NCI-H1092 (cell line): ENCODE results near the gene ZBTB21.
"Not testable (repeated sequence)": the region's sequence is repeated elsewhere in the genome, so short reads cannot be mapped to it uniquely, and the experiment has no call there.

Experiments
- DNase-seq: peaks from one replicate; lab custom pipeline; 2025; lab: John Stamatoyannopoulos, UW

ZBTB21 gene

DNA sequence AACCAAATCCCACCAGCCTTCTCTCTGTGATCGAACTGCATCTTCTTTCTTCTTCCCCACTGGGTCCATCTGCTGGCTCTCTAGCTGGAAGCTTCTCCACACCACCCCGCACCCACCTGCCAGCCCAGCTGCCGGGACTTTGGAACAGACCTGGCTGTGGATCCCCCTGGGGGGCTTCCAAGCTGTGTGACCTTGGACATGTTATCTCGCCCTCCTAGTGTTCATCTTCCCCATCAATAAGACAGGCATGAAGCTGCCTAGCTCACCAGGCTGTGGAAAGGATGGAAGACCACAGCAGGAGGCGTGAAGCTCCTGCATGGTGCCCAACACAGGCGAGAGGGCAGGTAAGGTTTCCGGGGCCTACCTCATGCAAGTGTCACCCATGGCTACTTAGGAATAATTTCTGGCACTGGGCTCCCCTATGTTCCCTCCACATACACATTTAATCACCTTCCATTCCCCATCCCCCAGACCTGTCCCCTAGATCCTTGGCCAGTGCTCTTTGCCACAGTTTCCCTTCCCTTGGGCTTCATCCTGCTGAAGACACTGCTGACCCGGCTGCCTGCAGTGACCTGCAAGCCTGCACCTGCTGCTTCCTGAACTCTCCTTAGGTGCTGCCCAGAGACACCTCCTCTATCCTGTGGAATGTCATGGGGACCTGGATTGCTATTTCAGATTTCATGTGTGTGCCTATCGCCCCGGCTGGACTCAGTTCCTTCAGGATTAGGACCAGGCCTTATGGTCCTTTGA lies 43.1 kb downstream of the ZBTB21 start:
- no peak for DNase-seq

DNA sequence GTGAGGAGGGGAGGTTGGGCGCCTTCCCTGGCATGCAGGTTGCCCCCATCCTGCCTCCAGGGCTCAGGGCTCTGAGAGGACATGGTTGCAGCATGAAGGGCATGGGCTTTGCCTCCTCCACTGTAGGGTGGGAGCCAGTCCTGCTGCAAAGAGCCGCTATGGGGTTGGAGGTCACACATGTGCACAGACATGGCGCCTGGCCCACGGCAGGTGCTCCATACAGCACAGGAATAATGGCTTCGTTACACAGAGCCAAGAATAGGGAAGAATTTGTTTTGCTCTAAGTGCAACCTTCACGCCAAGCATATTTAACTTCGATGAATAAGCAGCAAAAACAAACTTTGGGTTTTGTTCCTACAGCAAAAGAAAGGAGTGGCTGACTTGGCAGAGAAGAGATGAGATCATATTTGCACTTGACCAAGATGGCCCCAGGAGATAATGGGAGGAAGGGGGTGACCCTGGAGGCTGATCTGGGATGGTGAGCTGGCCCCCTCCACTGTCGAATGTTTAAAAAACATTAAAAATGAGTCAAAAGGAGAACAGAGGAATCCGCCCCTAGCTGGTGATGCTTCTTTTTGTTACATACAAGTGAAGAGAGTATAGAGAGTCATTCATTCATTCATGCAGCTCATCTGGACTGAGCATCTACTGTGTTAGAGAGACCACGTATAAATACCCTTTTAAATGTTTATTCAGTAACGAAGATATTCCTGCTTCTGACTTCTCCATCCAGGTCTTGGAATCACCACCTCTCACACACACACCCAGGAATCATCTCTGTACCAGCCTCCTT lies 43.9 kb downstream of the ZBTB21 start:
- DNase-seq, result no peak

DNA sequence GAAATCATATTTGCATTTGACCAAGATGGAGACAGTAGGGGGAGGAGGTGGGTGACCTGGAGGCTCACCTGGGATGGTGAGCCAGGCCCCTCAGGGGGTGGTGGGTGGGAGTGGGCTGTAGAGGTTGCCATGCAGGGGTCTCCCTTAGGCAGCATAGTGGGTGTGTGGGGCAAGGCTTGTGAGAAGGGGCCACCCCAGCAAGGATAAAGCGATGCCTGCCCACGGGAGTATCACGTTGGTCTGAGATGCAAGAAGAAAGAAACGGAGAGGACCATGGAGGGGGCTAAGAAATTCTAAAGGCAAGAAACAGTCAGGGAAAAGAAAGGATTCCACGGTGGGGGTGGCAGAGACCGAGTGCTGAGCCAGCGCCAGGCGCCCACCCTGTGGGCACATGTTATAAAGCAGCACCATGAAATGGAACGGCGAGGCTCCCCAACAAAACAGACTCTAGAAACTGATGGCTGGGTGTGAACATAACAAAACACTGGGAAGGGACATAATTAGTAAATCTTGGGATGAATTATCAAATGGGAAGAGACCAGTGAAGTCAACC lies 44.6 kb downstream of the ZBTB21 start:
- no peak for DNase-seq

DNA sequence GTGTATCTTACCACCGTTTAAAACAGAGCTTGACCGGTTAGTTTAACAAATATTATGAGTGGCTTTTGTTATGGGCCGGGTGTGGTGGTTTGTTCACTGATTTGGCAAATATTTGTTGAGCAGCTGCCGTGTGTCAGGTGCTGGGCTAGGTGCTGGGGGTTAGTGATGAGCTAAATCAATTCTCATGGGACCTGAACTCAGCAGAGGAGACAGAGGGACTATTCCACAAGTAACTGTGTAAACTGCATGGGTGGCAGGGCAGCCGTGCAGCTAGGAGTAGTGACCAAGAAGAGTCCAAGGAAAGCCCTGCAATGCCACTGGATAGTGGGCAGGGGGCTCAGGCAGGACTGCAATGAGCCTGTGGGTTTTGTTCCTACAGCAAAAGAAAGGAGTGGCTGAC lies 45.1 kb downstream of the ZBTB21 start:
- DNase-seq, result no peak

DNA sequence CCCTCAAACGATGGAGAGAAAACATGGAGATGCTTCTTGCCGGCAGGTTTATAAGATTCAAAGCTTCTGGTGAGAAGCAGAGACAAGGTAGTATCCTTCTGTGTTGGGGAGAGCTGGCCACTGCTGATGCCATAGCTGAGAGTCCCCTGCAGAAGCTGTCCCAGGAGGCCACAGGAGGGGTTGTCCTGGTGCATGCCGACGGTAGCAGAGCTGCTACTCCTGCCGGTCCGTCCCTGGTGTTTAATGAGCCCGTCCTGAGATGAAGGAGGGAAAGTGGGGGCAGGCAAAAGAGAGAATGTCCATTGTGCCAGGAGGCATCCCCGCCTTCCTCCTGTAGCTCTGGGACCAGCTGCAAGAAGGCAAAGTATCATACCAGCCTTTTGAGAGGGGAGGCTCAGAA lies 46.0 kb downstream of the ZBTB21 start:
- DNase-seq, result no peak

DNA sequence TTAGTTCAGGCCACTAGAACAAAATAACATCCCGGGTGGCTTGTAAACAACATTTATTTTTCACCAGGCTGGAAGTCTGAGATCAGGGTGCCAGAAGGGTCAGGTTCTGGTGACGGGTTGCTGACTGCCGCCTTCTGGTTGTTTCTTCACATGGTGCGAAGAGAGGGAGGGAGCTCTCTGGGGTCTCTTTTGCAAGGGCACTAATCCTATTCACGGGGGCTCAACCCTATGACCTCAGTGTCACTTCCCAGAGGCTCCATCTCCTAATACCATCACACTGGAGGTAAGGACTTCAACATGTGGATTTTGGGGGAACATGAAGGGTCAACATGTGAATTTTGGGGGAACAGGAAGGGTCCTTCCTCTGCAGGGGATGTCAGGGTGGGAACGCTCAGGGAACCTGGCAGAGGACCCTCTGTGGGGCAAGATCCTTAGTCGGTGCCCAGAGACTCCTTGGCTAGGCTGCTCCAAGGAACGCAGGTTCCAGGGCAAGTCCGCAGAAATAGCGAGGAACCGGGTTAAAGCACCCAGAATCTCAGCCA lies 47.7 kb downstream of the ZBTB21 start:
- no peak for DNase-seq

DNA sequence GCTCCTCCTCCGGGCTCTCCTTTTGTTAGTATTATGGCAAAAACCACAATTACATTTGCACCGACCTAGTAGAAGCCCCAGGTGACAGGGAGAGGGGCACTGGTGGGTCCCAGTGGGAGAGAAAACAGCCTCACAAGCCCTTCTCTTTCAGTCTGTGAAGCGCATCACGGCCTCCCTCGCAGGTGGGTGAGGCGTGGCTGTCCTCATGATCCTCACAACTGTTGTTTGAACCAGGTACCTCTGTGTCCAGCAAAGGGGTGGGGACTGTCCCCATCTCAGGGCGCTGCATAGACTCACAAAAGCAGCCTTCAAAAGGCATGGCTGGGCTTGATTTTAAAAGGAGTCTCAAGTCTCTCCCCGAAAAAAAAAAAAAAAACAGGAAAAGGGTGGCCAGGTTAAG lies 48.4 kb downstream of the ZBTB21 start:
- DNase-seq, result no peak

DNA sequence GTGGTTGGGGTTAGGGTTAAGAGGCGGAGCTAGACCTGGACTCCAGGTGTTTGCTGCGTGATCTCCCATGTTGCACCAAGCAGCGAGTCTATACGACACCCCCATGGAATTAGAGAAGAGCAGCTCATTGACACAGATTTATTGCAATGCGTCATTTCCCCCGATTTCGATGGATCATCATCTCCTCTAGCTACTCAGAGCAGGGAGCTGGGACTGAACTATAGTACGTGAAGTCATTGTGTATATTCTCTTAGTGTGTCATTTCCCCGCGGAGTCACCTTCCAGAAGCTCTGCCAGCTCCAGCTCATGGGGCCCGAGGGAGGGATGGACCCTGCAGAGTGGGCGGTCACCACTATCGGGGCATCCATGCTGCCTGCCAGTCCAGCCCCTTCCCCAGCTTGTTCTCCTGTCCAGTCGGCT lies 48.9 kb downstream of the ZBTB21 start:
- DNase-seq, result no peak

DNA sequence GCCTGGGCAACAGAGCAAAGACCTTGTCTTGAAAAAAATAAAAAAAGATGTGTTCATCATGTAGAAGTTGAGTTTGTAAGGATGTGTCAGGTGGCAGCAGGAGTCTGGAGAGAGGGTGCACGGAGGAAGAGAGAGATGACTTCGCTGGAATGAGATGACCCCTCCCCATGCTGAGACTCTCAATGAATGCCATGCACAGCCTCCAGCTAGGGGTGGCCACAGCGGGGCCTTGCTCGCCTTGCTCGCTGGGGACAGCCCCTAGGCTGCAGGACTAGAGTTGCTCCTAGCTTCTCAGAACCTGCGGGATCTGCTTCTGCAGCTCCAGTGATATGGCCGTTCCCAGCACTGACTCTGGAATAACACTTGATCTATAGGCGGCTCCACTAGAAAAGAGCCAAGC lies 49.8 kb downstream of the ZBTB21 start:
- no peak for DNase-seq

DNA sequence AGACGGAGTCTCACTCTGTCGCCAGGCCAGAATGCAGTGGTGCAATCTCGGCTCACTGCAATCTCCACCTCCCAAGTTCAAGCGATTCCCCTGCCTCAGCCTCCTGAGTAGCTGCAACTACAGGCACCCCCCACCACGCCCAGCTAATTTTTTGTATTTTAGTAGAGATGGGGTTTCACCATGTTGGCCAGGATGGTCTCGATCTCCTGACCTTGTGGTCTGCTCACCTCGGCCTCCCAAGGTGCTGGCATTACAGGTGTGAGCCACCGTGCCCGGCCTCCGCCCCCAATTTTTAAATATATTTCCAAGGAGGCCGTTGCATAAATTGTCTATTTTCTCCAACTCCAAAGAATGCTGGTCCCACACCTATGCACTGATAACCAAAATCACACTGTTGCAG lies 50.5 kb downstream of the ZBTB21 start:
- not testable (repeated sequence) for DNase-seq

DNA sequence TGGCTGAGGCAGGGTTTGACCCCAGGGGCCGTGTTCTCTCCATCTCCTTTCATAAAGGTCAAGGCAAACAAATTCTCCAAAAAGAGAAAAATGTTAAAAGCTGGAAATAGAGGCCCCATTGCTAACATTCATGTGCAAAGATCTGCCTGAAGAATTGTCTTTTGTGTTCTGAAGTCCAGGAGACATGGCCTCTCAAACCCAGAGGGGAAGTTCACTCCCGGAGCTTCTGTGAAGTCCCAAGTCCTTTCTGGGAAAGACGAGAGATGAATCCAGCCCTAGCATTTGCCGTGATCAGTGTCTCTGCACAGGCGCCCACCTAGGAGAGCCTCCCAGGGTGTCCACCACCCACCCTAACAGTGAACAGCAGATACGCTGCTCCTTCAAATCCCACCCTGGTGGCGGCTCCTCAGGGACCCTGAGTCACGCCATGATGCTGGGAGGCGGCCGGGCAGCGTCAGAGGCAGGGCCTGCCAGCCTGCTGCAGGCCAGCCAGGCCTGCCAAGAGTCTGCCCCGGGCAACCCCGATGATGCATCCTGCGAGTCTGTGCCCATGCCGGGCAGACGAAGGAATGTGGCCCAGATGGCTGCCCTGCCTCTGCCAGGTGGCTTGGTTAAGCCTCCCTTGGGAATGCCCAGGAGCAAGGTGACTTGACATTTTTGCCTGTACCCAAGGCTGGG lies 51.1 kb downstream of the ZBTB21 start:
- DNase-seq, result no peak

DNA sequence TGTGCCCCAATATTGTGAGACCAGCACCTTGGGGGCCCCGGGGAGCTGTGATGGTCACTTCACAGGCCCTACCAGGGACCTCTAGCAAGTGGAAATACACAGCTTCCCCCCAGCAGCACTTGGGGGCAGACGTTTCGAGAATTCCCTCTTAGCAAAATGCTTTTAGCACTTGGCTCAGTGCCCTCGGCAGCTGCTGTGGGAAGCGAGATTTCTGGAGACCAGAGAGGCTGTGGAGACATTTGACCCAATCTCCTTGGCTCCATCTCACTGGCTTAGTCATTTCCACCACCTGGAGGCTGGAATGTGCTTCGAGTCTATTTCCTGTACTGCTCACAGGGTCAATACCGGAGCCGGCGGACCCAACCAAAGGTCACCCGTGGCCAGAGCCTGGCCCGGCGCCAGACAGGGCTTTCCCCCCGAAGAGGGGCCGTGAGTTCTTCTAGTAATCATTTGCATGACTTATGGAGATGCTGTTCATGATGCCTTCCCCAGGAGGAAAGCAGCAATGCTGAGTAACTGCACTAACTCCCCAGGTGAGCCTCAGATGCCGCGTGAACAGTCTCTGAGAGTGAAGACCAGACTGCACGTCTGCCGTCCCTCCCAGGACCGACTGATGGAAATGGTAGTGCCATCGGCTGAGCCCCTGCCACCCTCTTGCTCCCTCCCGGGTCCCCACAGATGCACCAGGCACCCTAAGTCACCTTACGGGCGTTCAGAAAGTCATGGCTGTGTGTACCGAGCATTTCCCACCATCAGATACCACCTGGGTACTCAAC lies 52.0 kb downstream of the ZBTB21 start:
- DNase-seq, result peak; percentile 55

DNA sequence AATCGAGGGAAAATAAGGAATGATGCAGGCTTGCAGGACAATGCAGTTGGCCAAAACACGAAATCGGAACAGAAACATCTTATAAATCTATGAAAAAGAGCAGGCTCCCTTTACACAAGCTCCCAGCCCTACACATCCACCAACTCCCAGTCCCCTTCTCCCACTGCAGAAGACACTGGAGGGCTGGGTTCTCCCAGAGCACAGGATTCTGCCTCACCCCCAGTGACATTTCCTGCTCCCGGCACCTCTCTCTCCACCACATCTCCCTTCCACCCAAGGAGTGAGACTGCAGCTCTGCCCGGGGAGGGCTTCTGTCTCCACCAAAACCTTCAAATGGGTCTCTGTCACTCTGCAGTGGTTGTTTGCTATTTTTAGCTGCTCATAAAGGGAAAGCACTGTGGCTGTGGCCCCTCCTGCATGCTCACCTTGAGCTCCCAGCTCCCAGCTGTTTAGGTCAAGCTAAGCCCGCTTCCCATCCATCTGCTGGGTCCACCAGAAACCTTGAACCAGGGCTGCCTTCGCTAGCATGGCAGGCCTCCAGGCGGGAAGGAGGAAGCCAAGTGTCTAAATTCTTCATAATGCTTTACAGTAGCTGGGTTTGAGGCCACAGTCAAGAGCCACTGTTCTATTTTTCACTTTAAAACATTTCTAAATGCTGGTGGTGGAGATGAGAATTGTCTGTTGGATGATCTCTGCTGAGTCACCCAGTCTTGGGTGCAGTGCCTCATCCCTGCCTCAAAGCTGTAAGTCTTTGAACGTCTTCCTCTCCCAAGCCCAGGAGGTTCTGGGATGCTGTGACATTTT lies 53.0 kb downstream of the ZBTB21 start:
- DNase-seq, result no peak

DNA sequence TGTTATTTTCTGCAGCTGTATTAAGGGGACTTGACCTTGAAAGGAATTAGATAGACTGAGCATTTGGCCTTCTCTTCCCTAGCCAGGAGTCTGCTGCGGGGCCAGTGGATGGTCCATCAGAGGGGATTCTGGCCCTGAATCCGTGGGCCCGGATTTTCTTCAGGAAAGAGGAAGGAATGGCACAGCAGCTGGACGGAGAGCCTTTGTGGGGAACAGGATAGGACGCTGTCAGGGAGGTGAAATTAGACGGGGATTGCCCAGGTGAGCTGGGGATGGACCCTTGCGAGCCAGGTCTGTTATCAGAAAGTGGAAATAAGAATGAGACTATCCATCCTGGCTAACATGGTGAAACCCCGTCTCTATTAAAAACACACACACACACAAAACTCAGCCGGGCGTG lies 54.6 kb downstream of the ZBTB21 start:
- no peak for DNase-seq

DNA sequence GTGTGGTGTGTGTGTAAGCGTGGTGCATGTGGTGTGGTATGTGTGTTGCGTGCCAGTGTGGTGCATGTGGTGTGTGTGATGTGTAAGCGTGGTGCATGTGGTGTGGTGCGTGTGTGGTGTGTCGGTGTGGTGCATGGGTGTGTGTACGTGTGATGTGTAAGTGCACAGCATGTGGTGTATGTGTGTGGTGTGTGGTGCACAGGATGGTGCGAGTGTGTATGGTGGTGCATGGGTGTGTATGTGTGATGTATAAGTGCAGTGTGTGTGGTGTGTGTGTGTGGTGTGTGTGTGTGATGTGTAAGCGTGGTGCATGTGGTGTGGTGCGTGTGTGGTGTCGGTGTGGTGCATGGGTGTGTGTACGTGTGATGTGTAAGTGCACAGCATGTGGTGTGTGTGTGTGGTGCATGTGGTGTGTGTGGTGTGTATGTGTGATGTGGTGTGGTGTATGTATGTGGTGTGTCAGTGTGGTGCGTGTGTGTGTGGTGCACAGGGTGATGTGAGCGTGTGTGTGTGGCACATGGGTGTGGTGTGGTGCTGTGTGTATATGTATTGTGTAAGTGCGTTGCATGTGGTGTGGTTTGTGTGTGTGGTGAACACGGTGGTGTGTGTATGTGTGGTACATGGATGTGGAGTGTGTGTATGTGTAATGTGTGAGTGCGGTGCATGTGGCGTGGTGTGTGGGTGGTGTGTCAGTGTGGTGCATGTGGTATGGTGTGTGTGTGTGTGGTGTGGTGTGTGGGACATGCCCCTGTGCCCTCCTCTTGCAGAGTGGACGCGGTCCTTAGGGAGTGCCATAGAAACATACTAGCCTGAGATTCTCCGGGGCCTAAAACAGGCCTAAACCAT lies 55.3 kb downstream of the ZBTB21 start:
- DNase-seq, result no peak

DNA sequence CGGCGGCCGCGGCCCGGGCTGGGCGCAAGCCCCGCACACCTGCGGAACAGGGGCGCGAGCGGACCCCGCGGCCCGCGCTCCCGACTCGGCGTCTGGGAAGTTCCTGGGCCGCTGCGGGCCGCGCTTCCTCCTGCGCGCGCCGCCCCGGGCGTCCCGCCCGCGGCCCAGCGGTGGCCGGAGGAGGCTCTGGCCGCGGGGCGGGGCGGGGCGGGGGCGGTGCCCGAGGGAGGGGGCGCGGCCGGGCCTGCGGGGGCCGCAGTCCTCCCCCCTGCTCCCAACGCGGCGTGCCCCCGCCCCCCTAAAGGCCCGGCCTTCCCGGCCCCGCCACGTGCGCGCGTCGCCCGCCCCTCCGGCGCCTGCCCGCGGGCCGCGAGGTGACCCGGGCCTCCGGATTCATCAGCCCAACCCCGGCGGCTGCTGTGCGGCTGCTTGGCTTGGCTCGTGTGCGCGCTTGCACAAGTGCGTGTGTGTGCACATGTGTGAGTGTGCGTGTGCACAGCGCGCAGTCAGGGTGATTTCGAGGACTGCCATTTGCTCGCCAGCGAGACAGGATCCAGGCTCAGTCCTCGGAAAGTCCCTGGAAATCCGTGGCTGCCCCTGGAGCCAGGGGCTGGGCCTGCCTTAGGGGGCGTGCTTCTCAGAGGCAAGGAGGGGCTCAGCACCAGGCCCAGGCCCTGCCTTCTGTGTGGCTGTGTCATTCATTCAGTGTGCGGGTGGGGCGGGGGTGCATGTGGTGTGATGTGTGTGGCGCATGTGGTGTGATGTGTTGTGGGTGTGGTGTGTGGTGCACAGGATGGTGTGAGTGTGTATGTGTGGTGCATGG lies 56.1 kb downstream of the ZBTB21 start, which contains the start of gene C2CD2:
TSS of gene C2CD2 (minus strand) at position 188 of the 823 bp plus-strand sequence. CDS start 370 bp downstream, outside the sequence.
- DNase-seq, result peak; percentile 19

DNA sequence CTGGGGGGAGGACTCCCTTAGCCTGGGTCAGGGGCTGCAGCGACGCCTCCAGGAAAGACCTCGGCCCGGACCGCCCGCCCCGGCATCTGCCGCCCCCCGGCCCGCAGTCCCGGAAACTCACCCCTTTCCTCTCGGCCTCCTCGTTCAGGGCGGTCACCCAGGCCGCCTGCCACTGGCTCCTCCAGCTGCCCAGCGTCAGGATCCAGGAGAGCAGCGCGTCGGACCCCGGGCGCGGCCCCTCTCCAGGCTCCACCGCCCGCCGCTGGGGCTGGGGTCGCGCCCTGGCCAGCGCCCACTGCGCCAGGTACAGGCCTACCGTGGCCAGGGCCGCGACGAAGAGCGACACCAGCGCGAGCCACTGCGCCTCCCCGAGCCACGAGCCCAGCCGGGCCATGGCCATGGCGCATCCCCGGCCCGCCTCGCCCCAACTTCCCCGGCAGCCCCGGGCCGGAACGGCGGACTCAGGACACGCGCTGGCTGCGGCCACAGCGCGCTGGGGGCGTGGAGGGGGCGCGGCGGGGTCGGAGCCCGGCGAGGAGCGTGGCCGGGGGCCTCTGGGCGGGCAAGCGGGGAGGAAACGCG lies 56.8 kb downstream of the ZBTB21 start:
- DNase-seq, result no peak

DNA sequence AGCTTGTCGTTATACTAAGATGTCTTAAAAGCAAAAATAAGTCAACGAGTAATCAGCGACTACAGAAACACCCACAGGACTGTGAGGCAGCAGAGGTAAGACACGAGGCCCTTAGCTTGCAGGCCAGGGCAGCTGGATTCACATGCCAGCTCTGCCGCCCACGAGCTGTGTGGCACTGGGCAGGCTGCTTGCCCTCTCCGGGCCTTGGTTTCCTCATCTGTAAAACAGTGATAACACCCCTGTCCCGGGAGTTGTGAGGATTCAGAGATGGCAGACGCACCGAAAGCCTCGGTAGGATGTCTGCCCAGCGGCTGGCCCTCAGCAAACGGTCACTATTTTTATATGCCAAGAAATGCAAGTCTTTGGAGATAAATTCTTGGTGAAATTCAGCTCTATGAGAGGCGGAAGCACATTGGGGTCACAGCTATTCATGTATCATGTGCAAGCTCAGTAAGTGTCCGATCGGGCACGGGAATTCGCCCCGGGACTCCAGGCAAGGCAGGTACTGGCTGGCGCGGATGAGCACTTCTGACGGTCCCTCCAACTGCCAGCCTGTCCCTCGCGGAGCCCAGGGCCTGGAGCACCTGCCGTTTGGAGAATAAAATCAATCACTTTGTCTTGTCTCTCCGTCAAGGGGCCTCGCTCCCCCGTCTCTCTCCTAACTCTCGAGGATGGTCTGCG lies 57.5 kb downstream of the ZBTB21 start:
- no peak for DNase-seq
